ENCODE measurements around the gene NR3C2.

The NR3C2 gene

GRCh38 chr4:148118179-148118578 lies 324.0 kb downstream of the NR3C2 start:
- no peak for DNase-seq
- no peaks in the 10 kb centered on the region for H3K27me3 ChIP-seq (replicated peaks; ENCODE audit: control insufficient read depth, insufficient read depth, low read length, poor library complexity, severe bottlenecking)
- H3K36me3 ChIP-seq (ENCODE audit: control insufficient read depth, insufficient read depth, low read length), result no peaks in the 10 kb centered on the region
- H3K27ac ChIP-seq (ENCODE audit: insufficient read depth, low read length, poor library complexity, severe bottlenecking), result no peak overlapping the region
- no peaks in the 10 kb centered on the region for H3K9me3 ChIP-seq (ENCODE audit: control insufficient read depth, low read length)
- H3K4me1 ChIP-seq (ENCODE audit: control insufficient read depth, insufficient read depth, low read length, poor library complexity, severe bottlenecking), result no peaks in the 10 kb centered on the region
- no peak overlapping the region for H3K4me3 ChIP-seq (ENCODE audit: insufficient read depth, low read depth, low read length, poor library complexity, severe bottlenecking)

DNA sequence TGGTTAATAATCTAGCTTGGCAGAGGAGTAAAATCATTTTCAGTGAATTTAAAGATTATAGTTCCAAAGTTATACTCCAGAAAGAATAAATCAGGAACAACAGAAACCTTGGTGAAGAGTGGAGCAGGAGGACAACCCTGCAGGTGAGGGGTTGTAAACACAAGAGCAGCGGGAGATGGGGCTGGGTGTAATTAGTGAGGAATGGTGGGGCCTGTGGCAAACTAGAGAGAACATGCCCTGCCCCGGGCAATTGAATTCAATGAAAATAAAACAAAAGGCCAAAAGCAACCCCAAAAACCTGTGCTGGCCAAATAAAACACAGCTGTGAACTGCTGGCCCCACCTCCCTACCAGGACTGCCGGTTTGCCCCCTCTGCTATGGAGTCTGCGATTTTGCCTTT lies 325.2 kb downstream of the NR3C2 start:
- Histone ChIP-seq H3K27me3 (replicated peaks; ENCODE audit: control insufficient read depth, insufficient read depth, low read length, poor library complexity, severe bottlenecking) (no peaks in the 10 kb centered on the region), H3K36me3 (ENCODE audit: control insufficient read depth, insufficient read depth, low read length) (no peaks in the 10 kb centered on the region), H3K4me1 (ENCODE audit: control insufficient read depth, insufficient read depth, low read length, poor library complexity, severe bottlenecking) (no peaks in the 10 kb centered on the region), H3K27ac (ENCODE audit: insufficient read depth, low read length, poor library complexity, severe bottlenecking) (no peak overlapping the region), H3K4me3 (ENCODE audit: insufficient read depth, low read depth, low read length, poor library complexity, severe bottlenecking) (no peak overlapping the region), H3K9me3 (ENCODE audit: control insufficient read depth, low read length) (no peaks in the 10 kb centered on the region)
- no peak for DNase-seq

DNA sequence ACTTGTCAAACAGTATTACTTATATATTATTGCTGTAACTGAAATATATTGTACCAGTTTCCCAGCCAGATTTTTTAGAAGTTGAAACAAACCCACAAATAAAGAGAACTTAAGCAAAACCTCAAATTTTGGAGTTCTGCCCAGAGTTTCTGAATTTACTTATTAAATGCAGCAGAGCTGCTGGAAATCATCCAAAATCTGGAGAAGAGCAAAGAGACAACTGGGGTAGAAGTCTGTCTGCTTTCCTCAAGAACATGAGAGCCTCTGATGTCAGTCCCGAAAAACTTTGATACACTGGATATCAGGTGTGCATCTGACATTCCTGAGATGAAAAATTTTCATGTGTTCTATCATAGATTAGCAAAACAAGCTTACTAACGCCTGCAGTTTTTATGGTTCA lies 325.9 kb downstream of the NR3C2 start:
- H3K9me3 ChIP-seq (ENCODE audit: control insufficient read depth, low read length), result no peaks in the 10 kb centered on the region
- no peak for DNase-seq
- no peak overlapping the region for H3K4me3 ChIP-seq (ENCODE audit: insufficient read depth, low read depth, low read length, poor library complexity, severe bottlenecking)
- no peak overlapping the region for H3K27ac ChIP-seq (ENCODE audit: insufficient read depth, low read length, poor library complexity, severe bottlenecking)
- H3K4me1 ChIP-seq (ENCODE audit: control insufficient read depth, insufficient read depth, low read length, poor library complexity, severe bottlenecking), result no peaks in the 10 kb centered on the region
- no peaks in the 10 kb centered on the region for H3K36me3 ChIP-seq (ENCODE audit: control insufficient read depth, insufficient read depth, low read length)
- H3K27me3 ChIP-seq (replicated peaks; ENCODE audit: control insufficient read depth, insufficient read depth, low read length, poor library complexity, severe bottlenecking), result no peaks in the 10 kb centered on the region

- H3K4me3 ChIP-seq (ENCODE audit: insufficient read depth, low read depth, low read length, poor library complexity, severe bottlenecking), result no peak overlapping the region
- H3K4me1 ChIP-seq (ENCODE audit: control insufficient read depth, insufficient read depth, low read length, poor library complexity, severe bottlenecking), result no peaks in the 10 kb centered on the region
- H3K36me3 ChIP-seq (ENCODE audit: control insufficient read depth, insufficient read depth, low read length), result peaks cover 4% of the 10 kb centered on the region
- no peak for DNase-seq
- H3K27me3 ChIP-seq (replicated peaks; ENCODE audit: control insufficient read depth, insufficient read depth, low read length, poor library complexity, severe bottlenecking), result no peaks in the 10 kb centered on the region
- H3K9me3 ChIP-seq (ENCODE audit: control insufficient read depth, low read length), result no peaks in the 10 kb centered on the region
- H3K27ac ChIP-seq (ENCODE audit: insufficient read depth, low read length, poor library complexity, severe bottlenecking), result no peak overlapping the region
Observed at GRCh38 chr4:148114436-148114835, 327.8 kb downstream of the NR3C2 start.

- Histone ChIP-seq H3K27ac (ENCODE audit: insufficient read depth, low read length, poor library complexity, severe bottlenecking) (no peak overlapping the region), H3K9me3 (ENCODE audit: control insufficient read depth, low read length) (no peaks in the 10 kb centered on the region), H3K36me3 (ENCODE audit: control insufficient read depth, insufficient read depth, low read length) (peaks cover 17% of the 10 kb centered on the region), H3K27me3 (replicated peaks; ENCODE audit: control insufficient read depth, insufficient read depth, low read length, poor library complexity, severe bottlenecking) (no peaks in the 10 kb centered on the region), H3K4me3 (ENCODE audit: insufficient read depth, low read depth, low read length, poor library complexity, severe bottlenecking) (no peak overlapping the region), H3K4me1 (ENCODE audit: control insufficient read depth, insufficient read depth, low read length, poor library complexity, severe bottlenecking) (no peaks in the 10 kb centered on the region)
- DNase-seq, result no peak
Observed at GRCh38 chr4:148112231-148112982, 329.8 kb downstream of the NR3C2 start.

GRCh38 chr4:148110169-148110568 lies 332.0 kb downstream of the NR3C2 start:
- no peak for DNase-seq
- no peaks in the 10 kb centered on the region for H3K4me1 ChIP-seq (ENCODE audit: control insufficient read depth, insufficient read depth, low read length, poor library complexity, severe bottlenecking)
- no peaks in the 10 kb centered on the region for H3K9me3 ChIP-seq (ENCODE audit: control insufficient read depth, low read length)
- H3K4me3 ChIP-seq (ENCODE audit: insufficient read depth, low read depth, low read length, poor library complexity, severe bottlenecking), result no peak overlapping the region
- H3K27me3 ChIP-seq (replicated peaks; ENCODE audit: control insufficient read depth, insufficient read depth, low read length, poor library complexity, severe bottlenecking), result no peaks in the 10 kb centered on the region
- H3K36me3 ChIP-seq (ENCODE audit: control insufficient read depth, insufficient read depth, low read length), result peaks cover 17% of the 10 kb centered on the region
- no peak overlapping the region for H3K27ac ChIP-seq (ENCODE audit: insufficient read depth, low read length, poor library complexity, severe bottlenecking)

- no peaks in the 10 kb centered on the region for H3K9me3 ChIP-seq (ENCODE audit: control insufficient read depth, low read length)
- no peaks in the 10 kb centered on the region for H3K4me1 ChIP-seq (ENCODE audit: control insufficient read depth, insufficient read depth, low read length, poor library complexity, severe bottlenecking)
- DNase-seq, result no peak
- peaks cover 17% of the 10 kb centered on the region for H3K36me3 ChIP-seq (ENCODE audit: control insufficient read depth, insufficient read depth, low read length)
- no peaks in the 10 kb centered on the region for H3K27me3 ChIP-seq (replicated peaks; ENCODE audit: control insufficient read depth, insufficient read depth, low read length, poor library complexity, severe bottlenecking)
- H3K4me3 ChIP-seq (ENCODE audit: insufficient read depth, low read depth, low read length, poor library complexity, severe bottlenecking), result no peak overlapping the region
- no peak overlapping the region for H3K27ac ChIP-seq (ENCODE audit: insufficient read depth, low read length, poor library complexity, severe bottlenecking)
Observed at GRCh38 chr4:148109216-148109615, 333.0 kb downstream of the NR3C2 start.

- H3K27me3 ChIP-seq (replicated peaks; ENCODE audit: control insufficient read depth, insufficient read depth, low read length, poor library complexity, severe bottlenecking), result no peaks in the 10 kb centered on the region
- peaks cover 17% of the 10 kb centered on the region for H3K36me3 ChIP-seq (ENCODE audit: control insufficient read depth, insufficient read depth, low read length)
- no peak for DNase-seq
- H3K27ac ChIP-seq (ENCODE audit: insufficient read depth, low read length, poor library complexity, severe bottlenecking), result no peak overlapping the region
- no peak overlapping the region for H3K4me3 ChIP-seq (ENCODE audit: insufficient read depth, low read depth, low read length, poor library complexity, severe bottlenecking)
- no peaks in the 10 kb centered on the region for H3K9me3 ChIP-seq (ENCODE audit: control insufficient read depth, low read length)
- H3K4me1 ChIP-seq (ENCODE audit: control insufficient read depth, insufficient read depth, low read length, poor library complexity, severe bottlenecking), result no peaks in the 10 kb centered on the region
Observed at GRCh38 chr4:148108766-148109165, 333.4 kb downstream of the NR3C2 start.

DNA sequence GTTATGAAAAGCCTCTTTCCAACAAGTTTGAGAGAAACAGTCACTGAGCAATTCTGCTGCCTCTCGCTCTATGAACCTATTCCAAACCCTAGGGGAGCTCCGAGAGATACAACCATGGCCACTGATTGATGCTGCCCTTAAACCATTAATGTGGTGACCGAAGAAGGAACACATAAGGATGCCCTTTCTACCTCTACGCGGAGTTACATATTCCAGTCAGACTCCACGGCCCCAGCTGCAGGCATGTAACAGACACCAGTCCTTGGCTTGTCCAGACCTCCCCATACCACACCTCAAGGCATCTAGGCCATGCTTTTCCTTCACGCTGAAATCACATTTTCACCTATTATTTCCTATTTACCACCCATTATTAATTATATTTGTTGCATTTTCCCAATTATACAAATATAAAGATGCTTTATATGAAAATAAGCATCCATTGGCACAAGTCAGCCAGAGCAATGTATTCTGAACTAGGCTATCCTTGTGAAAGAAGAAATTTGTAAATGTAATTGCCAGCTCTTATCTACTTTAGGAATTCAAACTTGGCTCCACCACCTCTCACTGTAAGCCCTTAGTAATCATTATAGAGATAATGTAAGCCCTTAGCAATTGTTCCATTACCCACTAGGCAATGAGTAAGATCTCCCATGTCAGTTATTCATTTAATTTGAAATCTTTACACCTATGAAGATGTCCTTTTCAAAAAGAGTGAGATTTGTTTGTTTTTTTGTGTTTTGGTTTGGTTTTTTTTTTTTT lies 338.4 kb downstream of the NR3C2 start:
- no peak overlapping the region for H3K4me3 ChIP-seq (ENCODE audit: insufficient read depth, low read depth, low read length, poor library complexity, severe bottlenecking)
- DNase-seq, result no peak
- H3K4me1 ChIP-seq (ENCODE audit: control insufficient read depth, insufficient read depth, low read length, poor library complexity, severe bottlenecking), result no peaks in the 10 kb centered on the region
- no peaks in the 10 kb centered on the region for H3K27me3 ChIP-seq (replicated peaks; ENCODE audit: control insufficient read depth, insufficient read depth, low read length, poor library complexity, severe bottlenecking)
- no peak overlapping the region for H3K27ac ChIP-seq (ENCODE audit: insufficient read depth, low read length, poor library complexity, severe bottlenecking)
- H3K36me3 ChIP-seq (ENCODE audit: control insufficient read depth, insufficient read depth, low read length), result peaks cover 11% of the 10 kb centered on the region
- H3K9me3 ChIP-seq (ENCODE audit: control insufficient read depth, low read length), result no peaks in the 10 kb centered on the region

DNA sequence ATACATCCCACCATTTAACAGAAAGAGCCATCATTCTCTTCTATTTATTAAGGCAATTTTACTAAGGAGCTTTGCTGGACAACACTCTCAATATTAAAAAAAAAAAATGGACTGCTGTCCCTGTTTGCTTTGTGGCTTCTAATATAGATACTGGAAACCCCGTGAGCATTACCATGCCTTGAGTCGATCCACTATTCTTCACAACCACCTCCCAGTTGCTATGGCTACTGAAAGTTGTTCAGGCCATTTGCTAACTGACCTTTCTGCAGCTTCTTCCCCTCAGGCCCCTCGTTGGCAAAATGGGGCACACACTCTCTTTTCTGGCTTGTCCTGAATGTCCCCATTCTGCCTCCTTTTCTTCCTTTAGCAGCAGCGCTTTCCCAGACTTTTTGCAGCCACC lies 340.4 kb downstream of the NR3C2 start:
- H3K9me3 ChIP-seq (ENCODE audit: control insufficient read depth, low read length), result no peaks in the 10 kb centered on the region
- H3K27me3 ChIP-seq (replicated peaks; ENCODE audit: control insufficient read depth, insufficient read depth, low read length, poor library complexity, severe bottlenecking), result no peaks in the 10 kb centered on the region
- no peak for DNase-seq
- no peaks in the 10 kb centered on the region for H3K4me1 ChIP-seq (ENCODE audit: control insufficient read depth, insufficient read depth, low read length, poor library complexity, severe bottlenecking)
- no peak overlapping the region for H3K27ac ChIP-seq (ENCODE audit: insufficient read depth, low read length, poor library complexity, severe bottlenecking)
- peaks cover 4% of the 10 kb centered on the region for H3K36me3 ChIP-seq (ENCODE audit: control insufficient read depth, insufficient read depth, low read length)
- H3K4me3 ChIP-seq (ENCODE audit: insufficient read depth, low read depth, low read length, poor library complexity, severe bottlenecking), result no peak overlapping the region

Measured in effector memory CD4-positive, alpha-beta T cell (primary cell).